Keratinocyte (primary cell): Measurements from ENCODE around the gene NRN1L.

Experiments used
- CTCF ChIP-seq, 3 experiments: IDR thresholded peaks in 1 of 3; conservative IDR thresholded peaks in 1 of 3; optimal IDR thresholded peaks in 1 of 3; 2 replicates in 2 of 3; 3 replicates in 1 of 3; pipeline versions ENCODE3 to v1.5.1; 2011; ENCODE audit warnings: low read length in 3 of 3, mild to moderate bottlenecking in 3 of 3, moderate library complexity in 2 of 3, control low read depth in 1 of 3, inconsistent platforms in 1 of 3; ENCODE audit not compliant: insufficient read depth in 2 of 3; ENCODE audit errors: extremely low read depth in 1 of 3
- EZH2 ChIP-seq: IDR thresholded peaks from one replicate; pipeline ENCODE4 v1.6.1; 2012; ENCODE audit warnings: inconsistent platforms, mild to moderate bottlenecking, low read length, moderate library complexity

DNA sequence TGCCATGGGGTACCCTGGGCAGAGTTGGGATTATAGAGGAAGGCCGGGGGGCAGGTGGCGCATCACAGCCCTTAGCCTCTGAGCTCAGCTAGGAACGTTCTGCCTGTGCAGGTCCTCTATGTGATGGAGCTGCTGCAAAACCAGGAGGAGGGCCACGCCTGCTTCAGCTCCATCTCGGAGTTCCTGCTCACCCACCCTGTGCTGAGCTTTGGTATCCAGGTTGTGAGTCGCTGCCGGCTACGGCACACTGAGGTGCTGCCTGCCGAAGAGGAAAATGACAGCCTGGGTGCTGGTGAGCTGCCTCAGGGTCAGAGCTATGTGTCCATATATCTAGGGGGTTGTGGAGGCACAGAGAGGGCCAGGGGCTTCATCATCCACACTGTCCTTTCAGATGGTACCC lies 5.8 kb upstream of the NRN1L start:
- no peak for TF ChIP-seq CTCF (optimal IDR thresholded peaks at IDR 0.05 in 1 of 3, IDR thresholded peaks at IDR 0.05 in 1 of 3, conservative IDR thresholded peaks at IDR 0.05 in 1 of 3; ENCODE audit: extremely low read depth in 1 of 3, insufficient read depth in 2 of 3, low read length in 3 of 3)
- TF ChIP-seq EZH2: no peak
